Measurements from ENCODE around the gene MRTFB.

GRCh38 chr16:14309001-14309886 lies 238.1 kb downstream of the MRTFB start:
- TF ChIP-seq CTCF (IDR thresholded peaks at IDR 0.05; ENCODE audit: borderline replicate concordance, extremely low read depth, low read length, poor library complexity, severe bottlenecking): peak; percentile 69
- no peak for TF ChIP-seq EZH2 (IDR thresholded peaks at IDR 0.05; ENCODE audit: borderline replicate concordance, low read depth, low read length, severe bottlenecking)
